ENCODE results near the gene SAMD4A.

- TF ChIP-seq CTCF (IDR thresholded peaks at IDR 0.05) (no peak), POLR2A (IDR thresholded peaks at IDR 0.05) (no peak)
These were observed 303 bp downstream of the SAMD4A start for GRCh38 chr14:54567224-54567638.

Measured in esophagus squamous epithelium (tissue), 4 donors.